HG02938 (cell line): ENCODE measurements around the gene FLVCR2.

ENCODE experiments used
- ATAC-seq: cut with Tn5 transposase; IDR thresholded peaks from one replicate; pipeline ENCODE4 v1.9.1; 2021; ENCODE audit warnings: mild to moderate bottlenecking, moderate library complexity; ENCODE audit not compliant: unreplicated experiment

Gene FLVCR2, protein sequence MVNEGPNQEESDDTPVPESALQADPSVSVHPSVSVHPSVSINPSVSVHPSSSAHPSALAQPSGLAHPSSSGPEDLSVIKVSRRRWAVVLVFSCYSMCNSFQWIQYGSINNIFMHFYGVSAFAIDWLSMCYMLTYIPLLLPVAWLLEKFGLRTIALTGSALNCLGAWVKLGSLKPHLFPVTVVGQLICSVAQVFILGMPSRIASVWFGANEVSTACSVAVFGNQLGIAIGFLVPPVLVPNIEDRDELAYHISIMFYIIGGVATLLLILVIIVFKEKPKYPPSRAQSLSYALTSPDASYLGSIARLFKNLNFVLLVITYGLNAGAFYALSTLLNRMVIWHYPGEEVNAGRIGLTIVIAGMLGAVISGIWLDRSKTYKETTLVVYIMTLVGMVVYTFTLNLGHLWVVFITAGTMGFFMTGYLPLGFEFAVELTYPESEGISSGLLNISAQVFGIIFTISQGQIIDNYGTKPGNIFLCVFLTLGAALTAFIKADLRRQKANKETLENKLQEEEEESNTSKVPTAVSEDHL

DNA sequence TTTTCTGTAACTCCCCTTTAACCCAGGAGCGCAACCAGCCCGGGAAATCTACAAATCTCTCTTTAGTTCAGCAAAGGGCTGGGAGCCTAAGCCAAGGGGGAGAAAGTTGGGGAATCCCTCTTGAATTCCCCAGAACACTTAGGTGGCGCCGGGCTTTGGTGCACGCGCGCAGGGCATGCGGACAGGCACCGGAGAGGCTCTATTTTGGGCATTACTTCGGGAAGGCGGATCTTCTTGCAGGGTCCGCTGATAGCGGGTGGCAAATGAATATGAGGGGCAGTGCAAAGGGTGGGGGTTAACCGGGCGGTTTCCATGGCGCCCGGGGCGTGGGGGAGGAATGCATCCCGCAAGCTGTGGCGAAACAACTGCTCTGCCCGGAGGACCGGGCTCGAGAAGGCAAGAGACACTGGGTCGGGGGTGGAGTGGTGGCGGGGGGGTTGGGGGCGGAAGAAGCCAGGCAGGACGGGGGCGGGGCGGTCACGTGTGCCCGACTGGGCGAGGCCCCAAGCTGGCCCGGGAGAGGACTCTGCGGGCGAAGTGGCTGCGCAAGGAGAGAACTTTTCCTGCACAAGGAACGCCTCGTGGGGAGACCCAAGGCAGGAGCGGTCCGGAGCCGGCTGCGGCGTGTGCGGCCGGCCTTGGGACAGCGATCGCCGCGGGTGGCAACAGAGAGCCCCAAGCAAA, at the start of gene FLVCR2:
TSS of gene FLVCR2 (plus strand) at position 519 of the 684 bp plus-strand sequence. CDS start 353 bp downstream, outside the sequence.
- ATAC-seq, result no peak

DNA sequence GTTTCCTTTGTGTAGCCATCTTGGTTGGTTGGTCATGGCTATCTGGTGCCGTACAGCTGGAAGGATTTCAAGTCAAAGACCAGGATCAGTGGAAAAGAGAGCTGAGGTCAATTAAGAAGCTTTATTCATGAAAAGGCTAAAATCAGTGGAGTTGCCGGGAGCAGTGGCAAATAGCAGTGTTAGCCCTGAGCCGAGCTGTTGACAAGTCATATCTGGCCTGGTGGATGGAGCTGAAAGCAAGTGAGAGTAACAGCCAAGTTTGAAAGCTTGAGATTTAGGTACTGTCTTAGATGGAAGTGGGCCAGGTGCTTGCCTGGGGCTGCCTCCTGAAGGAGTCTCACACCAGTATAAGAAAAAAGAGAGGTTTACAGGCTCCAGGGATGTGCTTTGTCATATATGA, 47.2 kb upstream of the FLVCR2 start:
- ATAC-seq, result no peak

DNA sequence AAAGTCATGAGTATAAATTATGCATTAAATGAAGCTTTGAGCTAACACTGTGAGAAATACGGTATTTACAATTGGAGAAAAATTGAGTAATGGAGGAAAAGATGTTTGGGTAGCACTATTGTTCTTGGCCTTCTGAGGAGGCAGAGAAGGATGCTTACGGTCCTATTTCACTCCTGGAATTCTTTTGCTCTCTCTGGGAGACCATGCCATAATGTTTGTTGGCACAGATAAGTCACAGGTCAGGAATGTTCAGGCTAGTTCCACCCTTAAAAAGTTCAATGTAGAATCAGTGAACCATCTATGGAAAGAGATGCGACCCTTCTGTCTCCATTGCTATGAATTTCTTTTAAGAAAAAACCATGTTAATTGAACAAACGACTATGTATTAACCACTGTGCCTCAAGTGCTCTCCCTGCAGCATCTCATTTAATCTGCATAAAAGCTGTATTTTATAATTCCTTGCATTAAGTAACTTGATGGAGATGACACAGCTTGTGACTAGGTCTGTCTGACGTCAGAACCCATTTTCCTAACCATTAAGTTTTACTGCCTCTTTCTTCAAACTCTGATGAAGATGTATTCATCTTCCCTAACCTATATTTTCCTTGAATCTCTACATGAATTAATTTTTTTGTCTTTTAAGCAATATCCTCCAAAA, 46.6 kb upstream of the FLVCR2 start:
- ATAC-seq, result no peak

DNA sequence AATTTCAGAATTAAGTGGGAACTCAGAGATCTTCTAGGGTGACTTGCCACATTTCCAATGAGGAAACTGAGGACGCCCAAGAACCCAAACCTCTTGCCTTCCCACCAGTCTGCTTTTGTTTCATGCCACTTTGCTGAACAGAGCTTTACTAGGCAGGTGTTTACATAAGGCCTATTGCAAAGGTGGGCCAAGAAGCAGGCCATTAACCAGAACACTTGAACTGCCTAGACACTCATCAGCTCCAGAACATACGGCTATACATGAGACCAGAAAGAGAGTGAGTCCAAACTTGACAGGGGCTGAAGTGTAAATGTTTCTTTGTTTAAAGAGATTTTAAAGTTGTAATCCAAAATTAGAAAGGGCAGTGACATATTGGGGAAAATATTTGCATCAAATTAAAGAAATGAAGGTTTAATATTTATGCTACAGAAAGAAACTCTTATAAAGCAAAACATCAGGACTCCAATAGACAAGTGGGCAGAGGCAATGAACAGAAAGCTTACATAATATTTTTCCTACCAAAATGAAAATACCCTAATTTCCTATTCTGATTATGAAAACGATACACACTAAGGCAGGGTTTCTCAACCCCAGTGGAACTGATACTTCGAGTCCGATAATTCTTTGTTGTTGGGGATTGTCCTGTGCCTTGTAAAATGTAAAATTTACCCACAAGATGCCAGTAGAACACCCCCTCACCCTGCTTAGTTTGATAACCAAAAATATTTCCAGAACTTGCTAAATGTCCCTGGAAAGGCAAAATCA, 44.4 kb upstream of the FLVCR2 start:
- ATAC-seq, result no peak

DNA sequence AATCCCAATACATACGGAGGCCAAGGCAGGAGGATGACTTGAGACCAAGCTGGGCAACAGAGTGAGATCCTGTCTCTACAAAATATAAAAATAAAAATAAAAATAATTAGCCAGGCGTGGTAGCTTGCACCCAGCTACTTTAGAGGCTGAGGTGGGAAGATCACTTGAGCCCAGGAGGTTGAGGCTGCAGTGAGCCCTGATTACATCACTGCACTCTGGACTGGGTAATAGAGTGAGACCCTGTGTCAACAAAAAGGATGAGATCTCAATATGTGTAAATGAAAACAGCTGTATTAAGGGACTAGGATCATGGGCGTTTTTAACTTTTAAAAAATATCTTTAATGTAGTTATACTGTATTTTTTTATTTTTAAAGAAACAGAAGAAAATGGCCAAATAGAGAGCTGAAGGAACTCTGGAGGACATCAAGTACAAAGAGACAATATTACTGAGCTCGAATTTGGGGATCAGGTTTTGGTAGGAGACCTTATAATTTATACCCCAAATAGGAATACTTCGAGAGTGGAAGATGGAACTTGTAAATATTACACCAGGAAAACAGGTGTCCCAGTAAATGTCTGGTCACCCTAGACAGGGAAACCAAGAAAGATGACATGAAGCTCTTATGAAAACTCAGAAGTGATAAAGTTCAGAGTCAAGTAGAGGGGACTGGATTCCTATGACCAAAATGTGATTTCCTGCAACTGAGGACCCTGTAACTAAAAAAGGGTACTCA, 43.1 kb upstream of the FLVCR2 start:
- no peak for ATAC-seq

DNA sequence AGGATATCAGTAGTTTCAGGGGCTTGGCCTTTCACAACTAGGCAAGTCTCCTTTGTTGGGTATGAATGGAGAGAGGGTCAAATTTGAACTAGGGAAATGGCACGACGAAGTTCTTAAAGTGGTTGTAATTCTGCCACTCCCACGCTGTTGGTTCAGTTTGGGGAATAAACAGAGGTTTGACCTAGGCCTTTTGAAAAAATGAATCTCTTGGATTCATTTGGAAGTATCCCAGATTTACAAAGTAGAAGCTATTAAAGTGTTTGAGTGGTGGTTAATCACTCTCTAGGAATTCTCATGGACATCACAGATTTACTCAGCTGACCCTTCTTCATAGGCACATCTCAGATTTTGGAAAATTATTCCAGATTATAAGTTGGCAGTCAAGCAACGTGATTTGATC, 41.3 kb upstream of the FLVCR2 start:
- ATAC-seq, result no peak

DNA sequence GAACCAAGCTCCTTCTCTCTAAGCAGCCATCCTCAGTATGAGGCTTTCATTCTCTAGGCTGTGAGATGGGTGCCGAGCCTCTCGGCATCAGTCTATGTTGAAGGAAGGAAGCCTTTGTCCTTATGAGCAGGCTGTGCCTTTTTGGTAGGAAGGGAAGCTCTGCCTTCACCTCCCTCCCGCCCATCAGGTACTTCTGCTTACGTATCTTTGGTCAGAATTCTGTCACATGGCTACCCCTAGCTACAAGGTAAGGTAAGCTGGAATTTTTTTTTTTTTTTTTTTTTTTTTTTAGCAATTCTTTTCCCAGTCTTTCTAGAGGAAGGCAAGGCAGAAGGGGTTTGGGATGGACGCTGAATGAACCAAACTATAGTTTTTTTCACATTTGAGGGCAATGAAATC, 39.3 kb upstream of the FLVCR2 start:
- peak; percentile 5 for ATAC-seq

DNA sequence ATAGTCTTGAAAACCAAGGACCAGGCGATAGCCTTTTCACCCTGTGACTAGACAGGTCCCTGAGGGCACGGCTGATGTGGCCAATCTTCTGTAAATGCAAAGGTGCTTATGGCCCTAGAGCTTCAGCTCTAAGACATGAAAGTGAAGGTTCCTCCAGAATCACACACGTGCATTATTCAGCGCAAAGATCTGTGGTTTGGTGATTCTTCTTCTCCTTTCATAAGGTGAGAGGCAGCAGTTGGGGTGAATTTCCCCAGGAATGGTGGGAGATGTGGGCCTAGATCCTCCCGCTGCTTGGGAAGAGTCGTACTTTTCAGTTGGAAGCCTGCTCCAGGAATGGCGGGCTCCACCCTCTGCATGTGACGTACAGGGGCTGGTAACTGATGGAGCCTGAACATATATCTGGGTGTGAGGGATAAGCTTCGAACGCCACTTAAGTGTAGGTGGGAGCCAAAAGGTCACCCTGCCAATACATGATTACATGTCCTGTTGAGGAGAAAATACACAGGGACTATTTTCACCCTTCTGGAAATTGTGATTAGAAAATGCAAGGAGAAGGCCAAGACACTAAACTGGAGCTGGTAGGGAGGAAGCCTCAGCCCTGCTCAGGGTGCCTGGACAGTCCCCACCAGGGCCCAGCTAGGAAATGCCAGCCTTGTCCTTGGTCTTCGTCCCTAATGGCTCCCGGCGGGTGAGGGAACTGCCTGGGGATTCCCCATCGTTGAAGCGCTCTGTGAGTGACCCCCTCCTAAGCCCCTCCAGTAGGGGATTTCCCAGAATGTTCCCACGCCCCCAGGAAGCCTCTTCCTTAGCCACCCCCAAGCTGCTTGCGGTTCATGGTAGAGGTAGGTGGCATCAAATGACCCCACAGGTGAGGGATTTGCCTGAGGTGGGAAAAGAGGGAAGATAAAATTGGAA, 38.6 kb upstream of the FLVCR2 start:
- ATAC-seq, result peak; percentile 73

DNA sequence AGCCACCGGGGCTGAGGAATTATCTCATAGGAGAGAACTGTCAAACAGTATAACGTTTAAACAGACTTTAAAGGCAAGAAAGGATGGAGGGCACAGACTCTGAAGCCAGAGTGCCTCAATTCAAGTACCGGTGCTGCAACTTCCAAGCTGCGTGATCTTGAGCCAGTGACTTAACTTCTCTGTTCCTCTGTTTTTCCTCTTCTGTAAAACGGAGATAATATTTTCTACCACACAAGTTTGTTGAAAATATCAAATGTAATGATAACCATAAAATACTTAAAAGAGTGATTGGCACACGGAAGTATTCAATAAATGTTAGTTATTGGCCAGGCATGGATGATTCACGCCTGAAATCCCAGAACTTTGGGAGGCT, 38.0 kb upstream of the FLVCR2 start:
- ATAC-seq, result no peak

DNA sequence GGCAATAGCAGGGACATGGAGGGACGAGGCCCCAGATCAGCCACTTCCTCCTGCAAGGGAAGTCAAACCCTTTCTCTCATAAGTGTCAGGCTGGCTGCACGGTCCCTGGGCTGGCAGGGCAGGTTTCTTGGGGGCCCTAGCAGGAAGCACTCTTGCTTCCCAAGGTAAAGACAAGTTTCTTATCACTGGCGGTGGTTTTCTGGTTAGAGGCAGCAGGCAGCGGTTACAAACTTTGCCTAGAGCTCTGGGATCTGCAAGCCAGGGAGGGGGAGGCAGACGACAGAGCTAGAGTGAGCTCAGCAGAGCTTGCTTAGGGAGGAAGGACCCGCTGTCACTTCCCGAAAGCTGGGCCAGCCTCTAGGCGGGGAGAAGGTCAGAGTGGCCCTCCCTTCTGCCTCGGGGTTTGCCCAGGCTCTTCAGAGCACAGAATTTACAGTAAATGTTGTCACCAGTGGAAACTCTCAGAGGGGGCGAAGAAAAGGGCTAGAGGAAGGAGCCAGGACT, 35.8 kb upstream of the FLVCR2 start:
- no peak for ATAC-seq

DNA sequence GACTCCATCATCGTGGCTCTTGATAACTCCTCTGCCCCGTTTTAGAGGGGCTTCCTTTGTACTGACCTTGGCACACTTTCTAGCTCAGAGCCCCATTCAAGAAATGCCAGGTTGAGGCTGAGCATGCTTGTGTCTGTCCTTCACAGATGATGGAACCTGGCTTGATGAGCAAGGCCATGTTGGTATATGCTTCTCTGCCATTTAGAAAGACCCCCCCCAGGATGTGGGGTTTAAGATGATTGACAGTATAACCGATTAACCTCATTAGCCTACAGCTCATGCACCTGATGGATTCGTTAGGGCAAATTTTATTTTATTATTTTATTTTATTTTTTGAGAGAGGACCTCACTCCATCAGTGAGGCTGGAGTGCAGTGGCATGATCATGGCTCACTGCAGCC, 35.2 kb upstream of the FLVCR2 start:
- ATAC-seq, result no peak

DNA sequence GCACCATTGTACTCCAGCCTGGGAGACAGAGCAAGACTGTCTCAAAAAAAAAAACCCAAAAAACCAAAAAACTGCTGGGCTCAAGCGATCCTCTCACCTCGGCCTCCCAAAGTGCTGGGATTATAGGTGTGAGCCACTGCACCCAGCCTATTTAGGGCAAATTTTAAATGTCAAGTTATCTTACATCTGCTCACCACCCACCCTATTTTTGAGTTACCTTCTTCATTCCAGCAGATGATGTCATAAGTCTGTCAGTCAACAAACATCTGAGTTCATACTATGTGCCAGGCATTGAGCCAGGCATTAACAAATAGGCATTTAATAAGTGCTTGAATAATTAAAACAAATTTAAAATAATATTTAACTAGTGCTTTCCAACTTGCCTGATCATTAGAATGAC, 34.6 kb upstream of the FLVCR2 start:
- ATAC-seq, result no peak

DNA sequence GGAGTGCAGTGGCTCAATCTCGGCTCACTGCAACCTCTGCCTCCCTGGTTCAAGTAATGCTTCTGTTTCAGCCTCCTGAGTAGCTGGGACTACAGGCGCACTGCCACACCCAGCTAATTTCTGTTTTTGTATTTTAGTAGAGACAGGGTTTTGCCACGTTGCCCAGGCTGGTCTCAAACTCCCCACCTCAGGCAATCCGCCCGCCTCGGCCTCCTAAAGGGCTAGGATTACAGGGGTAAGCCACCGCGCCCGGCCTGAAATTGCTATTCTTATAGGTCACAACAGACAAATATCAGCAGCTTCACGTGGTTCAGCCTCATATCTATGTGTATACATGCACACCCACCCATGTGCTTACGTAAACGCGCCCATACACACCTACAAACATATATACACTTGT, 32.5 kb upstream of the FLVCR2 start:
- no peak for ATAC-seq

DNA sequence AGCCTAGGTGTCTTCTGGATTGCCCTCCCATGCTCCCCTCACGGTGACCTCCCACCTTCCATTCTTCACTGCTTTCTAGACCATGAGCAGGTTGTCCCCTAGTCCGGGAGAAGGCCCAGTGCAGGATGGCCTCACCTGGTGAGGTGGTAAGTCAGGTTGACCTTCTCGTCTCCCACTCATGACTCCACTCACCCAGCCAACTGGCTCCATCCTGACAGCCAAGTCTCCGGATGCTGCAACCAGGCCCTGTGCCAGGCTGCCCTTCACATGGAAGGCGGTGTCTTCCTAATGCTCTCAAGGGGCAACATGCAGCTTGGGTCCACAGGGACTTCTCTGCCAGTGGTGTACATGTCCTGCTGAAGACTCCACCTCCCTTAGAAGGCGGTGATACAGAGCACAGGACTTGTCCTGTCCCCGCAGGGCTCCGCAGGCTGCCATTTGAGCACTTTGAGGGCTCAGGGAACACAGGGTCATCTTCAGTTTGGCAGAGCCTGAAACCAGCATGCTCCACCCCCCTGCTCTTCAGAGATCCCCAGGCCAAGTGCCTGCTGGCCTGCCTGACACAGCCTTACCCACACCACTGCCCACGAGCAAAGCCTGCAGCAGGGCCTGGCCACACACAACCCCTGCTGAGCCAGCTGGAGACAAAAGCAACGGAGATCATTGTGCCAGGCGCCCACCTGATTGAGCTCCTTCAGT, 30.7 kb upstream of the FLVCR2 start:
- no peak for ATAC-seq

DNA sequence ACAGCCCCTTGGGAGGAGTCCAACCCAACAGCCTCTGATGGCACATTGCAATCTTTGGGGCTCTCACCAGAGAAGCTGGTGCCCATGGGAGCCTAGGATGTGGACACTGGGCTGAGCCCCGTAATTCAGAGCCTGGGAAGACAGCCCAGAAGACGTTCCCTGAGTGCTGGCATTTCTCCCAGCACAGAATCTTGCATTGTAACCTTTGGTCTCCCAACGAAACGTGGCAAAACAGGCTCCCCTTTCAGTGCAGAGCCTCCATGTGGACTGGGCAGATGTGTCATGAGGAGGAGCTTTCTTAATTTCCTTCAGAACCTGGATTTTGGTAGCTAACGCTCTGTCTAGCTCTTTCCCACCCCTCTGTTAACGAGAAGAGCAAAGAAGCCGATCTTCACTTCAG, 29.9 kb upstream of the FLVCR2 start:
- ATAC-seq, result no peak

DNA sequence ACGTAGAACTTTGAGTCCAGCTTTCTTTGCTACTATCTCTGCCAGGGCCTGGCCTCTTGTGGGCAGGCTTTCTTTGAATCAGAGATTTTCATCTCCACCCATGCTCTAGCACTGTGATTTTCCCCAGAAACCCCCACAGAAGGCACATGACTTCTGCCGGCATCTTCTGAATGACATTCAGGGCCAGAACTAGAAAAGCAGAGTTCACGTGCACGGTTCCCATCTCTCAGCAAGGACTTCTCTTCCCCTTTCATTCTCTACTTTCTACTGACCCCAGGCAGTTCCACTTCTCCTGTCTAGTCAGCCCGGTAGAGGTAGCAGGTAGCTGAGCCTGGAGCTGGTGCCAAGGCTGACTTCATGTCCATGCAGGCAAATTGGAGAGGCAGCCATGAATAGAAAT, 29.3 kb upstream of the FLVCR2 start:
- ATAC-seq, result no peak

DNA sequence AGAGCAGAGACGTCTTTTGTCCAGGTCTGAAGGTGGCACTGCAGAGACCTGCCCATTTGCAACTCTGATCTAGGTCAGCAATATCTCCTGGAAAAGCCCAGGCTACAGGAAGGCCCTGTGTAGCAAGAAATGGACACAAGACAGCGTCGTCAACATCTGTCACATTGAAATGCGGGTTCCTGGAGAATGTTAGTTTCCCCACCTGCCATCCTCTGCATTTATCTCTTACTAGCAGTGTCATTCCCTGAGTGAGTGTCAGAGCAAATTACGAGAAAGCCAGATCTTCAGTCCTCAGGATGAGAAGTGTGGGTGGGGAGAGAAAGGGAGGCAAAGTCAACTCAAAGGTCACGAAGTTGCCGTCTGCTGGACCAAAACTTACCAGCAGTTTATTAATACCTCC, 27.4 kb upstream of the FLVCR2 start:
- no peak for ATAC-seq

DNA sequence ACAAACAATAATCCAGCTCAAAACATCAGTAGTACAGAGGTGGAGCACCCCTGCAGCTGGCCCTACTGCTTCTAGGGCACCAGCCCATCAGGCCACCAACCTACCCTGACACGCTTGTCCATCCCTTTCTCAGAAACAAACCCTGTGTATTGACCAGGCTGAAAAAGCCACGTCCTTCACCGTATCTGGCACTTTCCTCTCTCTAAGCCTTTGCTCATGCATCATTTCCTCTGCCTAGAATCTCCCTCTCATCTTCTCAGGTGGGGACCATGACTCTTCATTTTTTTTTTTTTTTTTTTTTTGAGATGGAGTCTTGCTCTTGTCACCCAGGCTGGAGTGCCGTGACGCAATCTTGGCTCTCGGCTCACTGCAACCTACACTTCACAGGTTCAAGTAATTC, 25.3 kb upstream of the FLVCR2 start:
- no peak for ATAC-seq
